CD4-positive, alpha-beta memory T cell (primary cell): ENCODE measurements around the gene ARL6IP4. TPM values are rescaled to one million over a fixed set of nuclear protein-coding genes. Genes with fewer than 3 reads are reported as not detected.

Experiments
- CTCF ChIA-PET: fragments of 350-600 bp; sonication (Branson Sonifier 250); formaldehyde crosslinking; loops from one replicate; lab custom pipeline; 2021; ENCODE audit warnings: inconsistent platforms; ENCODE audit not compliant: partially characterized antibody; lab: Charles Lee
- POLR2A ChIA-PET: fragments of 350-600 bp; sonication (Branson Sonifier 250); formaldehyde crosslinking; loops from one replicate; lab custom pipeline; 2021; ENCODE audit not compliant: partially characterized antibody; lab: Charles Lee
- DNase-seq, 5 donors: peaks; one replicate each; pipeline versions ENCODE4 v3.0.0 to v3.0.0-alpha.2; 2020 to 2022; ENCODE audit warnings: mixed read lengths in 1 of 5
- H3K27ac ChIP-seq: one replicate; pipeline ENCODE4 v1.7.0; 2013; ENCODE audit warnings: low read depth, low read length
- H3K27me3 ChIP-seq: 2 replicates; pipeline ENCODE4 v1.7.0; 2013; ENCODE audit warnings: mild to moderate bottlenecking, low read length, moderate library complexity; ENCODE audit not compliant: insufficient read depth
- H3K36me3 ChIP-seq: 2 replicates; pipeline ENCODE4 v1.7.0; 2013; ENCODE audit warnings: mild to moderate bottlenecking, low read length, moderate library complexity; ENCODE audit not compliant: insufficient read depth
- H3K4me1 ChIP-seq: 2 replicates; pipeline ENCODE4 v1.7.0; 2013; ENCODE audit warnings: mild to moderate bottlenecking, low read length, moderate library complexity; ENCODE audit not compliant: insufficient read depth
- H3K4me3 ChIP-seq, 2 donors: one replicate each; pipeline ENCODE4 v1.7.0; 2013; ENCODE audit warnings: low read length in 2 of 2, mild to moderate bottlenecking in 1 of 2
- H3K9me3 ChIP-seq, 2 donors: one replicate each; pipeline ENCODE4 v1.7.0; 2013; ENCODE audit warnings: low read length in 2 of 2, control low read depth in 1 of 2; ENCODE audit not compliant: control insufficient read depth in 1 of 2
- H3K27ac Mint-ChIP-seq, 7 donors: one replicate each; pipeline ENCODE4 v1.8.0; 2020 to 2021; ENCODE audit warnings: mixed read lengths in 7 of 7, mild to moderate bottlenecking in 6 of 7, inconsistent platforms in 3 of 7, moderate library complexity in 3 of 7
- H3K27me3 Mint-ChIP-seq, 2 donors: one replicate each; pipeline ENCODE4 v1.8.0; 2020 to 2021; ENCODE audit warnings: mixed read lengths in 2 of 2
- H3K36me3 Mint-ChIP-seq, 2 donors: one replicate each; pipeline ENCODE4 v1.8.0; 2020 to 2021; ENCODE audit warnings: mixed read lengths in 2 of 2, inconsistent platforms in 1 of 2, mild to moderate bottlenecking in 1 of 2
- H3K4me1 Mint-ChIP-seq, 4 donors: one replicate each; pipeline ENCODE4 v1.8.0; 2020 to 2021; ENCODE audit warnings: mixed read lengths in 4 of 4, mild to moderate bottlenecking in 1 of 4
- H3K4me3 Mint-ChIP-seq, 8 donors: one replicate each; pipeline ENCODE4 v1.8.0; 2020 to 2021; ENCODE audit warnings: mixed read lengths in 8 of 8, mild to moderate bottlenecking in 7 of 8, moderate library complexity in 6 of 8, inconsistent platforms in 3 of 8
- H3K9me3 Mint-ChIP-seq, 8 donors: one replicate each; pipeline ENCODE4 v1.8.0; 2020 to 2021; ENCODE audit warnings: mixed read lengths in 8 of 8, mild to moderate bottlenecking in 5 of 8, inconsistent platforms in 3 of 8, moderate library complexity in 1 of 8
- intact Hi-C: fragments of 100-400 bp; cut with micrococcal nuclease; formaldehyde crosslinking; loops from one replicate; pipeline ENCODE4 v1.15.1; 2023
- polyA plus RNA-seq, 2 donors: library from polyadenylated mRNA; unstranded; fragments of 300-500 nt; fragmentation: Illumina TruSeq; gene quantifications; one replicate each; pipeline ENCODE4 v1.2.3, GENCODE V29; 2021
- total RNA-seq, 2 experiments: library from RNA; stranded (reverse); gene quantifications; one replicate each; pipeline ENCODE4 v1.2.3, GENCODE V29; 2021

Gene ARL6IP4
- total and polyA plus RNA-seq, 4 experiments from 2014 or later = 159 to 252 (median 182) TPM

DNA sequence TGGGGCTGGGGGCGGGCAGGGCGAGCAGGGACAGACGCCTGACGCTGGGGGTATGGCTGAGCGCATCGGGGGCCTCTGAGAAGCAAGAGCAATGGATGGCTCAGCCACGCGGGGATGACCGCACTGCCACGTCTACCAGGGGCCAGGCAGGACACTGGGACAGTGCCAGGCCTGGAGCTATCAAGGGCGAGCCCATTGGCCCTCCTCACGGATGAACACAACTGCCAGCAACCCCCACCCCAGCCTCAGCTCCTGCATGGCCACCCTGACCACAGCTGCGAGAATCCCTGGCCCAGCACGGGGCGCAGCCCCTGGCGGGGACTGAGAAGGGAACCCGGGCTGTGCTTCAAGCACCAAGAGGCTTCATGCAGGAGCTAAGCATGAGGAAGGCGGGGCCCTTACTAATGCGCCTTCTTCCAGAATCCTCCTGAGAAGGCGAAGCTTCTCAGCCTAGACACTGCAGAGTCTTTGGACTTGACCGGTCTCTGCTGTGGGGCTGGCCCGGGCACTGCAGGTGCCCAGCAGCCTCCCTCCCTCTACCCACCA lies 9.5 kb downstream of the ARL6IP4 start:
- Histone ChIP-seq H3K9me3 (no peaks in the 10 kb centered on the region), H3K4me1 (no peaks in the 10 kb centered on the region), H3K36me3 (no peaks in the 10 kb centered on the region), H3K27ac (no peak overlapping the region), H3K4me3 (no peak overlapping the region), H3K27me3 (no peaks in the 10 kb centered on the region)
- no peak overlapping the region for H3K4me3 Mint-ChIP-seq
- DNase-seq = no peak
- H3K36me3 Mint-ChIP-seq = peaks cover 0 to 6% of the 10 kb centered on the region in 2 donors
- H3K4me1 Mint-ChIP-seq = peaks cover 0 to 4% (median 1%) of the 10 kb centered on the region in 4 donors
- ChIA-PET CTCF (interaction anchor here (1.3 kb wide), 1 partner anchor 36 kb away, joined by 3 read pairs; no protein-coding TSS in a partner anchor), POLR2A (interaction anchor here (1.0 to 1.4 kb wide), 3 partner anchors 10 to 16 kb away, joined by 3 to 5 read pairs (median 4); partner anchors contain the start of gene ARL6IP4)
- H3K27ac Mint-ChIP-seq = no peak overlapping the region
- no peaks in the 10 kb centered on the region for H3K27me3 Mint-ChIP-seq
- intact Hi-C loops = no loop called here
- H3K9me3 Mint-ChIP-seq = peaks cover 0 to 2% (median 0%) of the 10 kb centered on the region in 8 donors

DNA sequence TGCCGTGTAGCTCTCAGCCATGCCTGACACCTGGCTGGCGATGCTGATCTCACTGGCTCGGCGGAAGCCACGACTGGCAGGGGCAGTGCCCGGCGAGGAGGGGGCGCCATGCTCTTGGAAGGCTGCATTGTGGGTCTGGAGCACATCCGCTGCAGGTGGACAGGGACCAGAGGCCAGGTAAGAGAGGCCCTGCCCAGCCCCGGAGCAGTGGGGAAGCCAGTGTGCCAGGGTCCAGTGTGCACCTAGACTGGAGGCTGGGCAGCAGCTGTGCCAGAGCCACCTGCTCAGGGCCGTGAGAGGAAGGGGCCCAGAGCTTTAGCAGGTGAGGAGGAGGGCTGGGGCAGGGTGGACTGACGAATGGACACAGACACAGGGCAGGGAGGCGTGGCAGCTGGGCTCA lies 10.1 kb downstream of the ARL6IP4 start:
- no peaks in the 10 kb centered on the region for H3K27me3 ChIP-seq
- H3K36me3 Mint-ChIP-seq = peaks cover 0 to 5% of the 10 kb centered on the region in 2 donors

GRCh38 chr12:122990961-122991622 lies 10.6 kb downstream of the ARL6IP4 start:
- H3K27ac ChIP-seq = no peak overlapping the region
- intact Hi-C loops = no loop called here
- H3K4me1 ChIP-seq = no peaks in the 10 kb centered on the region
- Mint-ChIP-seq H3K4me1 (peaks cover 0 to 3% (median 0%) of the 10 kb centered on the region in 4 donors), H3K27ac (peak overlapping the region in 1 of 7 donors; percentile 53), H3K36me3 (peaks cover 0 to 5% of the 10 kb centered on the region in 2 donors), H3K27me3 (no peaks in the 10 kb centered on the region), H3K9me3 (no peaks in the 10 kb centered on the region), H3K4me3 (no peak overlapping the region)
- no peaks in the 10 kb centered on the region for H3K27me3 ChIP-seq
- POLR2A ChIA-PET = interaction anchor here (1.1 to 1.4 kb wide), 2 partner anchors 11 to 12 kb away, joined by 3 to 5 read pairs; partner anchors contain the start of gene ARL6IP4
- no peaks in the 10 kb centered on the region for H3K9me3 ChIP-seq
- CTCF ChIA-PET = no interaction called here
- H3K4me3 ChIP-seq = no peak overlapping the region
- no peak for DNase-seq
- H3K36me3 ChIP-seq = no peaks in the 10 kb centered on the region

More for the DNA sequence above, 10.1 kb downstream of the ARL6IP4 start:
- peaks cover 0 to 3% (median 0%) of the 10 kb centered on the region in 4 donors for H3K4me1 Mint-ChIP-seq
- POLR2A ChIA-PET = interaction anchor here (1.1 to 1.4 kb wide), 2 partner anchors 11 to 12 kb away, joined by 3 to 5 read pairs; partner anchors contain the start of gene ARL6IP4
- H3K9me3 Mint-ChIP-seq = no peaks in the 10 kb centered on the region
- Histone ChIP-seq H3K36me3 (no peaks in the 10 kb centered on the region), H3K4me1 (no peaks in the 10 kb centered on the region), H3K27ac (no peak overlapping the region), H3K4me3 (no peak overlapping the region), H3K9me3 (no peaks in the 10 kb centered on the region)
- no peak overlapping the region for H3K27ac Mint-ChIP-seq
- CTCF ChIA-PET = interaction anchor here (1.3 kb wide), 1 partner anchor 37 kb away, joined by 3 read pairs; no protein-coding TSS in a partner anchor
- H3K27me3 Mint-ChIP-seq = no peaks in the 10 kb centered on the region
- intact Hi-C loops = no loop called here
- no peak overlapping the region for H3K4me3 Mint-ChIP-seq
- no peak for DNase-seq

- Histone ChIP-seq H3K27ac (no peak overlapping the region), H3K27me3 (no peaks in the 10 kb centered on the region), H3K9me3 (no peaks in the 10 kb centered on the region), H3K4me3 (no peak overlapping the region), H3K4me1 (no peaks in the 10 kb centered on the region), H3K36me3 (no peaks in the 10 kb centered on the region)
- intact Hi-C loops = no loop called here
- no peak for DNase-seq
- Mint-ChIP-seq H3K27me3 (no peaks in the 10 kb centered on the region), H3K4me1 (peaks cover 0 to 3% (median 0%) of the 10 kb centered on the region in 4 donors), H3K4me3 (no peak overlapping the region), H3K27ac (peak overlapping the region in 1 of 7 donors; percentile 53), H3K9me3 (no peaks in the 10 kb centered on the region), H3K36me3 (peaks cover 0 to 5% of the 10 kb centered on the region in 2 donors)
- POLR2A ChIA-PET = no interaction called here
- CTCF ChIA-PET = no interaction called here
Observed at GRCh38 chr12:122991623-122992275, 11.3 kb downstream of the ARL6IP4 start.

- Mint-ChIP-seq H3K4me1 (peaks cover 0 to 3% (median 0%) of the 10 kb centered on the region in 4 donors), H3K9me3 (no peaks in the 10 kb centered on the region), H3K36me3 (peaks cover 0 to 3% of the 10 kb centered on the region in 2 donors), H3K27me3 (no peaks in the 10 kb centered on the region), H3K4me3 (no peak overlapping the region), H3K27ac (peak overlapping the region in 2 of 7 donors; percentile 62 to 74)
- Histone ChIP-seq H3K9me3 (no peaks in the 10 kb centered on the region), H3K27ac (no peak overlapping the region), H3K36me3 (no peaks in the 10 kb centered on the region), H3K27me3 (no peaks in the 10 kb centered on the region), H3K4me3 (no peak overlapping the region), H3K4me1 (no peaks in the 10 kb centered on the region)
- no peak for DNase-seq
- ChIA-PET CTCF (no interaction called here), POLR2A (no interaction called here)
- intact Hi-C loops = no loop called here
Observed at GRCh38 chr12:122992386-122992785, 11.9 kb downstream of the ARL6IP4 start.

GRCh38 chr12:122994140-122994675 lies 13.7 kb downstream of the ARL6IP4 start:
- intact Hi-C loops = no loop called here
- Histone ChIP-seq H3K36me3 (no peaks in the 10 kb centered on the region), H3K9me3 (no peaks in the 10 kb centered on the region), H3K4me1 (no peaks in the 10 kb centered on the region), H3K27ac (no peak overlapping the region), H3K27me3 (no peaks in the 10 kb centered on the region), H3K4me3 (no peak overlapping the region)
- no peaks in the 10 kb centered on the region for H3K36me3 Mint-ChIP-seq
- H3K4me3 Mint-ChIP-seq = no peak overlapping the region
- no peaks in the 10 kb centered on the region for H3K27me3 Mint-ChIP-seq
- no peak for DNase-seq
- ChIA-PET CTCF (no interaction called here), POLR2A (no interaction called here)
- peak overlapping the region in 1 of 7 donors; percentile 23 for H3K27ac Mint-ChIP-seq
- H3K9me3 Mint-ChIP-seq = no peaks in the 10 kb centered on the region
- H3K4me1 Mint-ChIP-seq = peaks cover 0 to 3% (median 0%) of the 10 kb centered on the region in 4 donors
